K562 (cell line): ENCODE measurements around the gene ERFL. TPM values are rescaled to one million over a fixed set of nuclear protein-coding genes. Genes with fewer than 3 reads are reported as not detected.

Experiments used
- ATF1 ChIP-seq, 2 experiments: fragments of 450-650 bp in 1 of 2; IDR thresholded peaks; 2 replicates each; pipeline ENCODE4 v1.6.1; 2016; ENCODE audit warnings: missing compliant biosample characterization in 1 of 2, missing genetic modification characterization in 1 of 2
- BRD4 ChIP-seq: fragments of 200-600 bp; sonication (generic); IDR thresholded peaks from 2 replicates; pipeline ENCODE4 v1.6.1; 2017; ENCODE audit warnings: inconsistent platforms
- CAMTA2 ChIP-seq: fragments of 250-450 bp; sonication (Bioruptor Pico); conservative IDR thresholded peaks from 2 replicates; pipeline ENCODE4 v1.5.1; 2022
- ETV5 ChIP-seq: sonication (generic); formaldehyde crosslinking; IDR thresholded peaks from 2 replicates; pipeline ENCODE4 v1.4.0; 2020; ENCODE audit warnings: low read depth, mild to moderate bottlenecking, missing genetic modification reagents
- FOXJ2 ChIP-seq: fragments of 200-800 bp; sonication (Bioruptor generic); IDR thresholded peaks from 2 replicates; pipeline ENCODE4 v1.6.1; 2016; ENCODE audit warnings: missing genetic modification characterization, missing compliant biosample characterization
- GATA2 ChIP-seq: sonication (generic); formaldehyde crosslinking; IDR thresholded peaks from 2 replicates; pipeline ENCODE4 v1.4.0; 2020; ENCODE audit warnings: mild to moderate bottlenecking, missing genetic modification reagents
- HINFP ChIP-seq: fragments of 450-650 bp; conservative IDR thresholded peaks from 2 replicates; pipeline ENCODE4 v1.6.1; 2016; ENCODE audit warnings: missing genetic modification characterization, low read depth, mild to moderate bottlenecking, control low read depth, missing compliant biosample characterization
- KDM1A ChIP-seq, 2 experiments: fragments of 450-650 bp; IDR thresholded peaks; 2 replicates each; pipeline ENCODE4 v1.6.1; 2016; ENCODE audit warnings: mild to moderate bottlenecking in 2 of 2
- NR4A1 ChIP-seq, 2 experiments: fragments of 250-450 bp in 1 of 2; fragments of 450-650 bp in 1 of 2; sonication (Bioruptor Pico) in 1 of 2; IDR thresholded peaks; 2 replicates each; pipeline versions ENCODE4 v1.4.0 to v1.6.1; 2016 to 2020; ENCODE audit warnings: mild to moderate bottlenecking in 2 of 2, missing compliant biosample characterization in 1 of 2, missing genetic modification characterization in 1 of 2, moderate library complexity in 1 of 2
- SMC3 ChIP-seq: conservative IDR thresholded peaks from 2 replicates; pipeline ENCODE4 v1.6.1; 2011; ENCODE audit warnings: low read depth, low read length, improper control_type of control experiment; ENCODE audit not compliant: insufficient read depth
- U2AF1 ChIP-seq: fragments of 200-400 bp; formaldehyde crosslinking; optimal IDR thresholded peaks from 2 replicates; pipeline ENCODE3; 2017; ENCODE audit warnings: mild to moderate bottlenecking, low read depth, low read length, moderate library complexity
- XRCC5 ChIP-seq: fragments of 200-400 bp; formaldehyde crosslinking; IDR thresholded peaks from 2 replicates; pipeline ENCODE4 v1.6.1; 2017; ENCODE audit warnings: low read depth, mild to moderate bottlenecking, low read length
- ZFX ChIP-seq: sonication (generic); formaldehyde crosslinking; IDR thresholded peaks from 2 replicates; pipeline ENCODE4 v1.8.0; 2022; ENCODE audit warnings: mild to moderate bottlenecking, missing genetic modification reagents, moderate library complexity
- ZNF280A ChIP-seq: fragments of 450-650 bp; IDR thresholded peaks from 2 replicates; pipeline ENCODE4 v1.6.1; 2018; ENCODE audit warnings: mild to moderate bottlenecking, low read depth; ENCODE audit not compliant: partially characterized antibody
- ZNF408 ChIP-seq: fragments of 250-450 bp; sonication (Bioruptor Pico); IDR thresholded peaks from 2 replicates; pipeline ENCODE4 v1.4.0; 2020; ENCODE audit warnings: low read depth, mild to moderate bottlenecking, moderate library complexity
- ZNF518B ChIP-seq: fragments of 250-450 bp; sonication (Bioruptor Pico); IDR thresholded peaks from 2 replicates; pipeline ENCODE4 v1.5.0; 2021; ENCODE audit warnings: mild to moderate bottlenecking, moderate library complexity
- ZNF583 ChIP-seq: fragments of 250-450 bp; sonication (Bioruptor Pico); IDR thresholded peaks from 2 replicates; pipeline ENCODE4 v1.4.0; 2020
- ZNF740 ChIP-seq, 3 experiments: fragments of 200-800 bp in 1 of 3; sonication (Bioruptor generic) in 1 of 3; sonication (generic) in 1 of 3; formaldehyde crosslinking in 1 of 3; IDR thresholded peaks; 2 replicates each; pipeline versions ENCODE4 v1.6.1 to v1.8.0; 2016 to 2022; ENCODE audit warnings: mild to moderate bottlenecking in 2 of 3, missing compliant biosample characterization in 2 of 3, missing genetic modification characterization in 2 of 3, missing genetic modification reagents in 1 of 3
- ZNF764 ChIP-seq: fragments of 250-450 bp; sonication (Bioruptor Pico); IDR thresholded peaks from 2 replicates; pipeline ENCODE4 v1.4.0; 2020; ENCODE audit warnings: low read depth, mild to moderate bottlenecking, moderate library complexity
- polyA plus RNA-seq, 8 experiments: library from polyadenylated mRNA; depleted of rRNA in 4 of 8; stranded (reverse) in 5 of 8; unstranded in 3 of 8; fragments of >200 nt; fragmentation: Nextera tagmentation in 2 of 8; fragmentation: Illumina TruSeq in 1 of 8; extraction: Ambion mirVana in 2 of 8; extraction: Trizol in 1 of 8; gene quantifications; 2 replicates each; pipeline versions ENCODE4 v1.2.1 to v1.2.3, GENCODE V29; 2011 to 2014; ENCODE audit warnings: inconsistent platforms in 1 of 8, missing spikeins in 1 of 8
- total RNA-seq, 7 experiments: library from RNA; depleted of rRNA in 6 of 7; stranded (reverse); fragments of >200 nt in 6 of 7; fragmentation: Illumina TruSeq in 2 of 7; extraction: Trizol in 2 of 7; gene quantifications; 2 replicates each; pipeline versions ENCODE4 v1.2.1 to v1.2.3, GENCODE V29; 2011 to 2021; ENCODE audit warnings: low replicate concordance in 1 of 7

ERFL gene
- total and polyA plus RNA-seq, 9 of the 15 experiments (the other 6 are each of a cell fraction or from before 2014, with no cell fraction given) = 0.07 to 0.75 (median 0.32) TPM; not detected in 4

- TF ChIP-seq ZNF764 (CRISPR knock-in tag) (no peak), ATF1 (CRISPR knock-in tag; IDR thresholded peaks at IDR 0.05) (no peak), ATF1 (tag; IDR thresholded peaks at IDR 0.05) (no peak), SMC3 (peak; percentile 82), CAMTA2 (CRISPR knock-in tag) (no peak), ZFX (CRISPR knock-in tag) (0 out of 2 replicates have a peak, but pooled peaks have one; percentile 17), HINFP (tag) (no peak), ZNF408 (CRISPR knock-in tag) (no peak), ETV5 (CRISPR knock-in tag) (no peak), FOXJ2 (tag) (no peak), ZNF518B (CRISPR knock-in tag) (no peak), NR4A1 (CRISPR knock-in tag; IDR thresholded peaks at IDR 0.05) (no peak), NR4A1 (tag; IDR thresholded peaks at IDR 0.05) (no peak), BRD4 (no peak), ZNF740 (CRISPR knock-in tag; IDR thresholded peaks at IDR 0.05) (peak; percentile 63), ZNF740 (tag; IDR thresholded peaks at IDR 0.05) (no peak), GATA2 (no peak), ZNF280A (no peak), XRCC5 (no peak), KDM1A (IDR thresholded peaks at IDR 0.05) (no peak), U2AF1 (no peak), ZNF583 (CRISPR knock-in tag) (no peak)
These were observed 55.2 kb downstream of the ERFL start (continued) for GRCh38 chr19:41872775-41873647.
